RPMI7951 (cell line): ENCODE measurements around the gene FAM163A. TPM values are rescaled to one million over a fixed set of nuclear protein-coding genes. Genes with fewer than 3 reads are reported as not detected.
"Not testable (repeated sequence)": the region's sequence is repeated elsewhere in the genome, so short reads cannot be mapped to it uniquely, and the experiment has no call there.

Experiments
- DNase-seq: peaks from one replicate; pipeline ENCODE4 v3.0.0-alpha.2; 2012; ENCODE audit warnings: low read depth
- total RNA-seq: library from RNA; depleted of rRNA; stranded (reverse); fragments of >200 nt; shearing (Covaris generic); gene quantifications from 2 replicates; pipeline ENCODE4 v1.2.3, GENCODE V29; 2014; rRNA removed

FAM163A gene
- not detected in 2 replicates for total RNA-seq

DNA sequence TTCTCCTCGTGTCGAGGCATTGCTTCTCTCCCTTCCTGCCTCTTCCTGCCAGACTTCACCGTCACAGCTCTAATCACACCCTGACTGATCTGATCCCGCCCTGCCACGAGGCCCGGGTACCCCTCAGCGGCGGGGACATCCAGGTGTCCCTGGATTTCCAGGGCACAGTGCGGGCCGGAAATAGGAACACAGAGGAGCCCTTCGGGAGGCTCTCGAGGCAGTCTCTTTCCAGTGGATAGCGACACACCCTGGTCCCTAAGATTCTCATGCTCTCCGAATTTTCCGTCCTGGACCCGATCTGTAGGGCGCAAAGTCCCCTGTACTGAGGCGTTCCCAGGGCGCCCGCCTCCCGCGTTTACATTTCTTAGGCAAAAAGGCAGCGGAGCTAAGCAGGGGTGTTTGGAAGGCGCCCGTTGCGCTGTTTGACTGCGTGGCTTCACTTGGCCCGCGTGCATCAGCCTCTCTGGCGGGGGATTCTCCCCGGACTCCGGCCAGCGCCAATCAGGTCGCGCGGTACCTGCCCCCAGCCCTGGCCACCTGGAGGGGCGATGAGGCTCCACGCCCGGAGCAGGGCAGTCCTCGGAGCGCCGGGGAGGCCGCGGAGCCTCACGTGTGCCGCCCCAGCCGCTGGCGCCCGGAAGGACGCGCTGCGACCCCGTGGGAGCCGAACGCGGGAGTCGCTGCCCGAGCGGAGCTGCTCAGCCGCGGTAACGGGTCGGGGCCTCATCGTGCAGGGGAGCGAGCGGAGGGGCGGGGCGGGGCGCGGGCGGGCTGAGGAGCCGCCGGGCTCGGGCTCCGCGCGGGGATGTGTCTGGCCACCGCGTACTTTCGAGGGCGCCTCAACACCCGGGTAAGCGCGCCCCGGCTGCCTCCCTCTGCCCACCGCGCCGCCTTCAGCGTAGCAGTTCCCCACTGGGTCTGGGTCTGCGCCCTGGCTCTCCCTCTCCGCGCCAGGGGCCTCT is at the start of gene FAM163A:
Gene FAM163A (plus strand): TSS at position 575 of the 962 bp plus-strand sequence. CDS start 69,807 bp downstream, outside the sequence.
- no peak for DNase-seq

DNA sequence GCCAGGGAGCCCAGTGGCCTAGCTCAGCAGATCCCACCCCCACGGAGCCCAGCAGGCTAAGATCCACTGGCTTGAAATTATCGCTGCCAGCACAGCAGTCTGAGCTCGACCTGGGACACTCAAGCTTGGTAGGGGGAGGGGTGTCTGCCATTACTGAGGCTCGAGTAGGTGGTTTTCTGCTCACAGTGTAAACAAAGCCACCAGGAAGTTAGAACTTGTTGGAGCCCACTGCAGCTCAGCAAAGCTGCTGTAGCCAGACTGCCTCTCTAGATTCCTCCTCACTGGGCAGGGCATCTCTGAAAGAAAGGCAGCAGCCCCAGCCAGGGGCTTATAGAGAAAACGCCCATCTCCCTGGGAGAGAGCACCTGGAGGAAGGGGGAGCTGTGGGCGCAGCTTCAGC is 48.6 kb upstream of the FAM163A start:
- DNase-seq: not testable (repeated sequence)

DNA sequence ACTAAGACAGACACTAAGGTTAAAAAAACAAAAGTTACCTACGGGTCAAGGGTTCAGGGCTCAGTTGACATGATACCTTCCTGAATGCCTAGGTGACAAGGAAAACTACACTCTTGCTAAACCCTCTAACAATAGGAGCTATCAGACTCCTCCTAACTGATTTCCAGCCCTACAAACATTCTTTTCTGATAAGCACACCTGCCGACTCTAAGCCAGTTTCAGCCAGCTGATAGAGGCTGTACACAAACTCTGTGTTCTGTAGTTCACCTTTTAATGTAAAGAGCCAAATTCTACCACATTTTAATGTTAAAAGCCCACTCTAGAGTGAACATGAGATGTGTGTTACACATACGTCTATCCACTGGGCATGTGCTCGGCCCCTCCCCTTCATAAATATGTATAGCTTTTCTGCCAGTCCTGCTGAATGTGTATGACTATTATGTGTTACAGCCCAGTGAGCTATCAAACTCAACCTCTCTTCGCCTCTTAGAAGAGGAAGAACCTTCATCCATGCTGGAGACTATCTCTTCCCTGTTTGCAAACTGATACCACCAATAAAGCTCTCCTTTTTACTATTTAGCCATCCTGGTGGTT is 40.0 kb upstream of the FAM163A start:
- no peak for DNase-seq

DNA sequence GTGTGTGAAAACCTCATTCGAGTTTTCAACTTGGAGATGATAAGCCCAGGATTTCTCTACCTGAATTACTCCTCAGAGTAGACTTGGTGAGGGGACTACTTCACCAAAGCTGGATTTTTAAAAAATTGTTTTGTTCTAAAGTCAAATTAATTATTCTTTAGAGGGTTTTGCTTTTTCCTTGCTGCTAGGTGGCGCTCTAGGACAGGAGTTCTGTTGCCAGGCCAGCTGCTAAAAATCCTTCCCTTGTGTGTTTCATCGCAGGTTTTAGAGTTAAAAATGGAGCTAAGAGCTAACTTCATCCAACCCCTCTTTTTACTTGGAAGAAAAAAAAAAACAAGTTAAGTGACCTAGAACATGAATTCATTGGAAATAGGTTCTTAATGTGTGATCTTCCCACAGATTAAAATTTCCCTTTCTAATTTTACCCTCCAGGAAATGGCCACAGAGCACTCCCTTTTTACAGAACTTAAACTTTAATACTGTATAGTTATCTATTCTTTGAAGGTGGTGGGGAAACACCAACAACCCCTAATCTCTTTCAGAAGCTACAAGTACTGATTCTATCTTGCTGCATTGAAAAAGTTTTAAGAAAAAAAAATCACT is 36.7 kb upstream of the FAM163A start:
- peak; percentile 52 for DNase-seq

DNA sequence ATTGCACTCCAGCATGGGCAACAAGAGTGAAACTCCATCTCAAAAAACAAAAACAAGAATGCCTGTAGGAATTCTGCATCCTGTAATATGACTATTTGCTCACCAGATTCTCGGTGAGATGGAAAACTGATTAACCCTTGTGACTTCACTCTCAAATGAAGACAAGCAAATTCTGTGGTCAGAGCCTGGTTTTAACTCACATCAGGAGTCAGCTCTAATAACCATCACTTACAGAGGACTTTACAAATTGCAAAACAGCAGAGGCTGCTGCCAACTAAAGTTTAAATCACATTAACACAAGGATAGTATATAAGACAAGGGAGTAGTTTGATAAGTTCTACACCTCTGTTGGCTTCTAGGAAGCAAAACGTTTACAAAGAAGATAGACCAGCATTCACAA is 35.7 kb upstream of the FAM163A start:
- DNase-seq: no peak

DNA sequence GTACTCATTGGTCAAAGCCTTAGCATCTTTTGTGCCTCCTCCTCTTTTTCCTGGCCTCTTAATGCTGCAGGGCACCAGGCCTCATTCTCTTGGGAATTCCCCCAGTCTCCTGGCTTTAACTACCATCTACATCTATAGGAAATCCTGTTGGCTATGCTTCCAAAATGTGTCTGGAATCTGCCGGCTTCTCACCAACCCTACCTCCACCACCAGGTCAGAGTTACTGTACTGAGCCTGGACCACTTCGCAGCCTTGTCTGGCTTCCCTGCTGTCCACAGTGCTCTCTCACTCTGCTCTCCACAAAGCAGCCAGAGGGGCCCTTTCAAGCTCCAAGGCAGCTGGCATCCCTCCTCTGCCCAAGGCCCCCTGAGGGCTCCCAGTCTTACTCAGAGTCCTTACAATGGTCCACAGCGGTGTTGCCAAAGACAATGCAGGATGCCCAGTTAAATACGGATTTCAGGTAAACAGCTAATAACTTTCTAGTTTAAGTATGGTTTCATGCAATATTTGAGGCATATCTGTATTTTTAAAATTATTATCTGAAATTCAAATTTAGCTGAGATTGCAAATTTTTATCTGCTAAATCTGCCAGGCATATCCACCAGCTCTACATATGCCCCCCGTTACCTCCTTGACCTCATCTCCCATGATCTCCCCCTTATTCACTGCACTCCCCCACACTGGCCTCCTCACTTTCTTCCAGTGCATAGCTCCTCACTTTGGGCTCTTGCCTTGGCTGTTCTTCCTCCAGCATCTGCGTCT is 34.5 kb upstream of the FAM163A start:
- peak; percentile 13 for DNase-seq

DNA sequence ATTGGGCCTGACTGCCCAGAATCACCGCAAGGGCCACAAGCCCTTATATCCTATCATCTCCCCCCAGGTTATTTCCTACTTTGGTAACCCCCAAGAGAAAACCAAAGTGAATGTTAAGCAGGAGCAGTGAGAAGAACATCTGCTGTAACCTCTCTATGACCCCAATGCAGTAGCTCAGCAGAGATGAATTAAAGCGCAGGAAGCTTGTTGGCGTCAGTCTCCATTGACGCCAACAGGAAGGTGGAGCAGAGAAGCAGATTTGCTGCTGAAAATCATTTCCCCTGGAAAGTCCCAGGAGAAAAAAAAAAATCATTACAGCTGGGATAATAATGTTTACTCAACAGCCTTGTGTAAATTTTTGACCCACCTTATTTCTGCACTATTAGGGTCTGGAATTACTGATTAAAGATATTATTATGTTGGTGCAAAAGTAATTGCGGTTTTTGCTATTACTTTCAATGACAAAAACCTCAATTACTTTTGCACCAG is 33.2 kb upstream of the FAM163A start:
- DNase-seq: peak; percentile 45

DNA sequence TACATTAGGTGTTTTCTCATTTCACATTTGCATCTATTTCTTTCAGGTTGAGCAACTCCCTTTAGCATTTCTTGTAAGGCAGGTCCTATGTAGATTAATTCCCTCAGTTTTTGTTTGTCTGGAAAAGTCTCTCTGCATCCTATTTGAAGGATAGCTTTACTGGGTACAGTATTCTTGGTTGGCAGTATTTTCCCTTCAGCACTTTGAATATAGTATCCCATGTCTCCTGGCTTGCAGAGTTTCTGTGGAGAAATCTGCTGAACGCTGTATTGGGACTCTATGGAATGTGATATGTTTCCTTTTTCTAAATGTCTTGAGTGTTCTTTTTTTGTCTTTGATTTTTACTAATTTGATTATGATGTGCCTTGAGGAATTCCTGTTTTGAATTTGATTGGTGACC is 28.9 kb upstream of the FAM163A start:
- no peak for DNase-seq

DNA sequence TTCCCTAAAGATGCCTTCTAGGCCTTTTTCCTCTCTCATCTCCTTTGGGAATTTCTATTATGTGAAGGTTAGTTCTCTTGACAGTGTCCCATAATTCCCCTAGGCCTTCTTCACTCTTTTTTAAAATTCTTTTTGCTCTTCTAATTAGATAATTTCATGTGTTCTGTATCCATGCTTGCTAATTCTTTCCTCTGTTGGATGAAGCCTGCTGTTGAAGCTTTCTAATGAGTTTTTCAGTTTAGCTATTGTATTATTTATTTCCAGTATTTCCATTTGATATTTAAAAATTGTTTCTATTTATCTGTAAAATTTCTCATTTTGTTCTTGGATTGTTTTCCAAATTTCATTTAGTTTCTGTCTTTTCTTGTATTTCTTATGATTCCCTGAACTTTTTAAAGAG is 28.5 kb upstream of the FAM163A start:
- no peak for DNase-seq

DNA sequence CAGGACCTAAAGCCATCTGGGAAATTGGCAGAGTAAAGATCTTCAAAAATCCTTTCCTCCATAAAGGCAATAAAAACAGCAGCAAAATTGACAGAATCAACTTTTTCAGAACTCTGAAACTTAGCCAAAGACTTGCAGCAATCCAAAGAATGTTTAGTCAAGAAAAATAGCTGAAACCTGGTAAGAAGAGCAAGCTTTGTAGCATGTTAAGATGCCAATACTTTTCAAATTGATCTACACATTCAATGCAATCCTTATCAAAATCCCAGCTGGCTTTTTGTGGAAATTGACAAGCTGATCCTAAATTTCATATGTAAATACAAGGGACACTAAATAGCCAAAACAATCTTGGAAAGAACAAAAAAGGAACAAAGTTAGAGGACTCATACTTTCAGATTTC is 23.8 kb upstream of the FAM163A start:
- DNase-seq: no peak

DNA sequence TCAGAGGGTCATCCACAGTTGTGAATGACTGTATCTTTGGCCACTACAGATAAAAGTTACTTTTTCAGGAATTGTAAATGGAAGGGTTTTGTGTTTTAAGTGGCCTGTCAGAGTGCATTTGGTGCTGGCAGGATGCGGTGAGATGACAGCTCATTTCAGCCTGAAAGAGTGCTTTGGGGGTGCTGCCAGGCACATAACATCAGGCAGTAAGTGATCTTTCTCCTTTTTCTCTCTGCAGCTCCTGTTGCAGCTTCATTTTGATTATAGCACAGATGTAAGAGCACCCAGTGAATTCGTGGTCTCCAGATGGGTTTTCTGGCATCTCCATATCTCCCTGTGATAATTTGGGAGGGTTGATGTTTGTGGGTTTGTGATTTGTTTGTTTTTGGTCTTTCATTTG is 14.8 kb upstream of the FAM163A start:
- DNase-seq: peak; percentile 56

DNA sequence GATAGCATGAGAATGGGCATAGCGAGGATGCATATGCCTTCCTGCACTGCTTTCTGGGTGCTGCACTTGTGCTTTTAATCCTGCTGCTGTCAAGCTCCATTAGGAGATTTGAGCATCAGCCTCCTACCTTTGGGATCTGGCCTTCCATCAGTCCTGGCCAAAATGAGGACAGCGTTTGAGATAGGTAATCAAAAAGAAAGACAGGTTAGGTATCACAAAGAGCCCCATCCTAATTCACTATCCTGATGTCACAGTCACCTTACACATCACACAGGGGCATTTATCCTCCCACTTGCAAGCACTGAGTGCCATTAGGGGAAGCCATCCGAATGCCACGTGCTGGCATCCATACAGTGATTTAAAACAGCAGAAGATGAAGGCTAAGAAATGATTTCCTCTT is 13.2 kb upstream of the FAM163A start:
- DNase-seq: no peak

DNA sequence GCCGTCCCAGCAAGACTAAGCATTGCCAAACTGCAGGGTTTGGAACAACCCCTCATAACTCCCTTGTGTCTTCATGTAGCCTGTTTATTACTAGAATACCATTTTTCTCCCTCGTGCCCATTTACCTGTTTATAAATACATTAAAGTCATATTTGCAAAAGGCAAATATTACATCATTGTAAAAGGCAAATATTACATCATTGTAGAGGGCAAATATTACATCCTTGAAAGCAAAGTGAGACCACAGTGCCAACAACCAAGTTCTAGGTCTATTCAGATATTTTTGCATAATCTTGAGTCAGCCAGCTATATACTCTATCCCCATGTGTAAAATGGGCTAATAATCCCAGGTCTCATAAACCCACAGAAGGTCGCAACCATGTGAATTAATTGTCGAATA is 11.4 kb upstream of the FAM163A start:
- no peak for DNase-seq

DNA sequence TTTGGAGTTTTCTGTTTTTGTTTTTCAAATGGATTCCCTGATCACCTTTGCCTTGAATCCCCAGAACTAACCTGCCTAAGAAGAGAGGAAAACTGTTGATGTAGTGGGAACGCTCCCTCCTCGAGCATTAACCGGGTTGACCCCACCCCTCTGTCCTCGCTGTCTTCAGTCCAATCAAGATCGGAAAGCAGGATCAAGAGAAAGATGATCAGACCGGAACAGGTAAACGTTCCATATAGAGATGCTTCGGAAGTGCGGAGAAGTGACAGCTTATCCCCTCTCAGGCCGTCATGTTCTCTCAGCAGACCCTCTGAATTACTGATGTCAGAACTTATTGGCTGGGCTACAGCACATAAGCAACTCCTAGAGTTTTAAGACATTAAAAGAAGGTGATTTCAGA is 800 bp upstream of the FAM163A start:
- no peak for DNase-seq

DNA sequence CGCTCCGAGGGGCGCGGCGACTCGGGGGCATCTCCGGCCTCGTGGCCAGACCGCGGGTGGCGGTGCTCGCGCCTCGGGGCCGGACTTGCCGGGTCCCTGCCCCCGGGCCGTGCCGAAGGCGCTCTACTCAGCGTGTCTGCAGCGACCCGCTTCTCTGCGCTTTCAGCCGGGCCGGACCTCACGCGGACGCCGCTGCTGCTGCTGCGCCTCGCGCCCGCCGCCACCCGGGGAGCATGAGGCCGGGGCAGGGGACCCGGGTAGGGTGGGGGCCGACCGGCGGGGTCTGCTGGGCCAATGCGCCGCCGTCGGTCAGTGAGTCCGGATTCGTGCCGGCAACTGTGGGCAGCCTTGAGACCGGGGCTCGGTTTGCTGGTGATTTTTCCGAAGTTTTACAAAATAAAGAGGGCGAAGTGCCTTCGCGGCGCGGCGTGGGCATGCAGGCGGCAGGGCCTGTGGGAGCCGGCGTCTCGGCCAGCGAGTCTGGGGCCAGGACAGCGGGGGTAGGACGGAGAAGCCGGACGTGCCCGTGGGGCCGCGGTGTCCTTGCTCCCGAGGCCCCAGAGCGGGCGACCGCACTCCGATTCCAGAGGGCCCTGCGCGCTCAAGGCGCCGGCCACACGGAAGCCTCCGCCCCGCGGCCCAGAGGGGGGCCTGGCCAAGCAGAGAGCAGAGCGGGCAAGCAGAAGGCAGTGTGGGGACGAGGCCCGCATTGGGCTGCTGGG is 749 bp downstream of the FAM163A start:
- no peak for DNase-seq

DNA sequence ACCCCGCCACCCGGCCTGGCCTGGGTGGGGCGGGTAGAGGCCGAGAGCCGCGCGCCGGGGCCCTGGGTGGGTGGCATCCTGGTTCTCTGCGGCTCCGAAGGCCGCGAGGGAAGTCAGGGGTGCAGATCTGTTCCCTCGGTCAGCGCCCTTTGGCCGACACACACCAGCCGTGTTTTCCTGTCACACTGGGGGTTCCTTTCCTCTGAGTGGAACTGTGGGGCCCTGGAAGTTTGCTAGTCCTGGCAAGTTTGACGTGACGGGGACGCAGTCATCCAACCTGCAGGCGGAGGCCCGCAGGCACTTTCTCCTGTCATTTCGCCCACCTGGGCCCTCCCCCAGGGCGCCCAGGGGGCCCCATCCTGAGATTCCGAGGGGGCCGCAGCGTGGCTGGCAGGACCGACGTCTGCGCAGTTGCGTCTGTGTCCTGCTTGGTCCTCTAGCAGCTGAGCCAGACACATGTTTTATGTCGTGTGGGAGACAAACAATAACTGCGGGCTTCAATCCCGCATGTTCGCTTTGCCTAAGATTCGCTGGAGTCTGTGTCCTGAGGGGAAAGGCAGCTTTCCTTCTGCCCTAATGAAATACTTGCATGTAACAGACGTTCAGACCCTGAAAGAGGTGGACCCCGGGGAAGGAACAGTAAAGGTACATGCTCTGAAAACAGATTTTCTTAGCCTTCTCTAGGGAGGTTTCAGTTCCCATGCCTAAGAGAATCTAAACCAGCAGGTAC is 1.5 kb downstream of the FAM163A start:
- DNase-seq: no peak

DNA sequence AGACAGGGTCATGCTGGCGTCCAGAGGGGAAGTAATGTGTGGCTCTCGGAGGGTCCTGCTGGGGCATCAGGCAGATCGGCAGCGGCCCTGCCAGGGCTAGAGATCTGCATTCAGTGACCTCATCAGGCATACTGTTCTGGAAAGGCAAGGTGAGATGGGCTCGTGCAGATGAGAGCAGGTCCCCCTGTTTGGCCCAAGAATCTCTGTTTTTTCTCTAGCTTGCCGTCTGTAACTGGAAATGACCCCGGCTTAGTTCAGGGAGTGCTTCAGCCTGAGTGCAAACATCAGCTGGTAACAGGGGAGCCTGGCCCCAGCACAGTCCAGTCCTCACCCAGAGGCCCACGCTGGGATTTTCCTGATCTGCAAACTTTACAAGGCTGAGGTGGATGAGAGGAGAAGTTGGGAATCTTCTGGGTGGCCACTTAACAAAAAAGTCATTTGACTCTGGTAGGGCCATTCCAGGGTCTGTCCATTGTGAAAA is 2.1 kb downstream of the FAM163A start:
- no peak for DNase-seq

DNA sequence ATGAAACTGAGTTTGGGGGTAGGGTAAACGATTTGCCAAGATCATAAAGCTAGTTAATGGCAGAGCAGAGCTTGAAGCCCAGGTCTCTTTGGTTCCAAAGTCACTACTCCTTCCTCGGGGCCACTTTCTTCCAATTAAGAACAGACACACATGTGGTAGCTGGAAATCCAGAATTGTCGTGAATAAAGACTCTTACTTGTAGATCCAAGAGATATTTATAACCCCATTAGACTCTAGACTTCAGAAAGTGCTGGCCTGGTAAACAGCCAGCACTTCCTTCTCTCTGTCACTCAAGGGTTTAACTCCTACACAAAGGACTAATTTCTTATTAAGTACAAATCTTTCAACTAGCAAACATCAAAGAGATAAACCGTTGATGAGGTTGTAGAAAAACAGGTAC is 2.7 kb downstream of the FAM163A start:
- DNase-seq: no peak

DNA sequence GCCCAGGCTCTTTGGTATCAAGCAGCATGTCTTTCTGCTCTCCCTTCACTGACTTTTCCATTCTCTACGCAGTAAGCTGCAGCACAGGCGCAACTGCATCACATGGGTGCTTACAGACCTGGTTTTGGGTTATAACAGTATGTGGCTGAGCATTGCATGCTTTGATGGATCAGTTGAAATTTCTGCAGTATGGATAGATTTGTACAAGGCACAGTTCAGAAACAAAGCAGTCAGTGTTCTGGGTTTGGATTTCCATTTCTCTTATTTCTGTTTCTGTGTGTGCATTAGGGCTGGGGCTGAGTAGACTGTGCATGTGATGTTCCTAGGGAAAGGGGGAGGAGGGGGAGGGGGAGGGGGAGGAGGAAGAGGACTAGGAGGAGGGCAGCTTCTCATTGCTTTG is 4.5 kb downstream of the FAM163A start:
- DNase-seq: no peak

DNA sequence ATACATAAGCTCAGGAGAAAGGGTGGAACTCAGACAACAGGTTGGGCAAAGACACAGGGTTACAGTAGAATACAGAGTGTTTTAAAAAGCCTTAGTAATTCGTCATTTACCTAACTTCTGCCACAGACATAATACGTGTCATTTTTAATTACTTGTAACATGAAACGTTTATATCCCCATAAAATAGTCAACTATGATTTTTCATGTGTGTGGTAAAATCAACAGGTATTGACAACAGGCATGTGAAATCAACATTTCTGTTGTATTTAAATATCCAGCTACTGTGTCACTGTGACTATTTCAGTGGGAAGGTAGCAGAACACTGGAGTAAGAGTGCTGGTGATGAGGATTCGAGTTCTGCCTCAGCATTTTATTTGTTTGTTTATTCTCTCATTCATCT is 5.7 kb downstream of the FAM163A start:
- no peak for DNase-seq
